GM21576 (cell line): ENCODE data around the gene SEMA3E.

Source experiments
- ATAC-seq: cut with Tn5 transposase; IDR thresholded peaks from one replicate; pipeline ENCODE4 v1.9.1; 2021; ENCODE audit warnings: mild to moderate bottlenecking, moderate library complexity; ENCODE audit not compliant: unreplicated experiment

SEMA3E gene

DNA sequence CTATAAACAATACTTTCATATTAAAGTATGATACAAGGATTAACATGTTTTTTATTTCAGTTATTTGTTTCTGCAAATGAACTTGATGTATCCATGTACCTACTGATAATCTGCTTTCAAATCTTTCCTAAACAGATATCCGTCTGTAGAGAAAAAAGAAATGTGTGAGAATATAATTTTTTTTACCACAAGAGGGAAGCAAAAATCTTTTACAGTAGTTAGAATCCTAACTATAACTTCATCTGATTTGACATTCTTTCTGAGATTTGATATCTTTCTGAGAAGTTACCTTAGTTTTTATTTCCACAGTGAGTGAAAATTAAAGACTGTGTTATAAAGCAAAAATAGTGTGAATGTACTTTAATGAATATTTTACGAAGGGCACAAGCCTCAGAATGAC, 282.3 kb downstream of the SEMA3E start:
- ATAC-seq, result no peak

DNA sequence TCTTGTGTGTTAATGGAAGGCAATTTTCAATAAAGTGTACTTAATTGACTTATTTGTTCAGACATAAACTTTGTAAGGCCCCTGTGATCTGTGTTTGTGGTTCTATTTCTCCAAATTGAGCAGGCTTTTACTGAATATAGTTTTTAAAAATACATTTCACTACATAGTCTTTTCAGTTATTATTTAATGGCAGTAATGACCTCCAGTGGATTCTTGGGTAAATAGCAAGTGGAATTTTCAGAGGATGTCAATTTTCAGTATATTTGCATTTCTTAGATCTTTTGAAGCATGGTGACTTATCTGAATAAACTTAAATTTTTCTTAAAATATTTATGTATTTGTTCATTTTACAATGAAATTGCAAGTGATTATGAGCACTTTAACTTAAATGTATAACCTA, 283.2 kb downstream of the SEMA3E start:
- no peak for ATAC-seq

DNA sequence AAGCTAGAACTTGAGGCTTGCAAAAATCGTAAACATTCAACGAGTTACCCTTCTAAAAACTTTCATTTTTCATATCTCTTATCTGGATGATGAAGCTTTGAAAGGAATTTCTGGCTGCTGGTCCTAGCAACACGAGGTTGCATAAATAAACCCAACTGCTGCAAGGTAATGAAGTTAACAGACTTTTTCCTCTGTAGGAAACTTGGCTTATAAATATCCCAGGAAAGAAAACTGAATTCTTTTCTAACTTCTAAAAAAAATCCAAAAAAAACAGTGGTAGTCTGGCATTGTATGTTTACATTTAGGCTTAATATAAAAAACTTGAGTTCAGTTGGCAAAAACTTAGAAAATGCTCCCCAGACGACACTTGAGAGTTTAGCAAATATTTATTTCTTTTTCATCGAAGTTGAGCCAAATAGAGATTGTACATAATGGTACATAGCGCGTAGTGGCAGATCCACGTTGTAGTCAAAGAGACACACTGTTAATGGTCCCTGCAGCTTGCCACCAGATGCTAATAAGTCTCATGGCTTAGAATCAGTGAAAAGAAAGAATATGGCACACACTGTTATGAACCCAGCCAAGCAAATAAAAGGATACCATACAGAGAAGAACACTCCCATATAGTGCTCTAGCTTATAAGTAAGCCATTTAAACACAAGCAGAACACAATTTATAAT, 285.9 kb downstream of the SEMA3E start:
- ATAC-seq, result no peak

DNA sequence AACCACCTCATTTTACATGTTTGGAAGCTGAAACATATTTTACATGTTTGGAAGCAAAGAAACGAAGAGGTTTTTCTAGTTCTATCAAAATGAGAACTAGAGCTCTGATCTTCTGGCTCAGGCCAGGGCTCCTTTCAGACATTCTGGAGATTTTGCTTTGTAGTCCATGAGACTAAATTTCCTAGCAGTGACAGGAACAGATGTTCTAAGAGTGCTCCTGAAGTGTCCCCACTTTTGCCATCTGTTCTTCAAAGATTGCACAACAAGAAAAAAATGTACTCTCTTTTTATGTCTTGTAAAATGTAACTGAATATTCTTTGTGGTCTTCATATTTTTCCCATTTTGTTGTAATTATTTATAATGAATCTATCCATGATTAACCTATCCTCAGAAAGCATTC, 289.8 kb downstream of the SEMA3E start:
- no peak for ATAC-seq

DNA sequence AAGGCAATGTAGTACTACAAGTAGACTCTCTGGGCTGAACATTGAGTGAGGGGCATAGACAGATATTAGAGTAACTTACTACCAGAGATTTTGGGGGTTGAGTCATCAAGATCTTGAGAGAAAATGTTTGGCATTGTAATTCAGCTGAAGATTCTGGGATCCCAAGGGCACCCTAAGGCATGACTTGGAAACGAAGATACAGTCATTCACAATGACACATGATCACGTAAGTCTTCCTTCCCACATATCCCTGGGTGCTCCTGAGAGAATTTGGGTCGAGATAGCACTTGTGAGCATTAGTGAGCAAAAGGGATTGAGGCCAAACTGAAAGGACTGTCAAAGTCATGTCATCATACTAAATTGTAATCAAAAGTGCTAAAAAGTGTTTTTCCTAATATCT, 293.8 kb downstream of the SEMA3E start:
- ATAC-seq, result no peak

DNA sequence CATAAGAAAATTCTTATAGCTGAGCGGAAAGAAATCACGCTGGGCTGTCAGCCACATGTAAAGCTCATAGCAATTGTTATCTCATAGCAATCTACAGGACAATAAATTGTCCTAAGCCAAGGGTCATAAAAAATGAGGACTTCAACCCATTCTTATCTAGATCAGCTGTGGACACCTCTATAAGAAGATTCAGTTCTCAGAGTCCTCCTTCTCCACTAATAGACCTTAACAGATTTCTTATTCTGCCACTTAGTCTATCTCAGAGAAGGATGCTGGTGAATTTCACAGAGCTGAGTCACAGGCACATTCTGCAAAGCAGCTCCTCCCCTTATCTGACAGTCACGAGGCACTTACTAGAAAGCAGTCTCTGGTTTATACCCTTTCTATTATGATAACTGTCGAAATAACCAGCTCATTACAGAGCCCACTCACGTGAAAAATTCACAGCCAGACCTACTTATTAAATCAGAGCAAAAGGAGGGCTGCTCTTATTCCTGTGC, 300.9 kb downstream of the SEMA3E start:
- ATAC-seq, result no peak

DNA sequence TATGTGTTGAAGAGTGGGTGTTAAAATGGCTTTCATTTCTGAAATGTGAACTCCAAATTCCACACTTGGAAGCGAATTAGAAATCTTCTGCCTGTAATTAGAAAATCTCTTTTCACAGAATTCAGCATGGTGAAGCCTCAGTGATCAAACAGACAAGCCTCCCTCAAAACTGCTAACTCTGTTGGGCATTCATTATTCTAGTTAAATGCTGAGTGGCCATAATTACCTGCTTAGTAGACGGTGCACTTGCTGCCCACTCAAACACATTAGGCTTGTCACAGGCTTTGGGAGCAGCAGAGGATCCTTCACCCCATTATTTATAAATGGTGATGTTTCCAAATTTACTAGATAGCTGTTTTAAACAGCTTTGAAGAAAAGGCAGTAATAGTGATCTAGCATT, 309.0 kb downstream of the SEMA3E start:
- no peak for ATAC-seq

DNA sequence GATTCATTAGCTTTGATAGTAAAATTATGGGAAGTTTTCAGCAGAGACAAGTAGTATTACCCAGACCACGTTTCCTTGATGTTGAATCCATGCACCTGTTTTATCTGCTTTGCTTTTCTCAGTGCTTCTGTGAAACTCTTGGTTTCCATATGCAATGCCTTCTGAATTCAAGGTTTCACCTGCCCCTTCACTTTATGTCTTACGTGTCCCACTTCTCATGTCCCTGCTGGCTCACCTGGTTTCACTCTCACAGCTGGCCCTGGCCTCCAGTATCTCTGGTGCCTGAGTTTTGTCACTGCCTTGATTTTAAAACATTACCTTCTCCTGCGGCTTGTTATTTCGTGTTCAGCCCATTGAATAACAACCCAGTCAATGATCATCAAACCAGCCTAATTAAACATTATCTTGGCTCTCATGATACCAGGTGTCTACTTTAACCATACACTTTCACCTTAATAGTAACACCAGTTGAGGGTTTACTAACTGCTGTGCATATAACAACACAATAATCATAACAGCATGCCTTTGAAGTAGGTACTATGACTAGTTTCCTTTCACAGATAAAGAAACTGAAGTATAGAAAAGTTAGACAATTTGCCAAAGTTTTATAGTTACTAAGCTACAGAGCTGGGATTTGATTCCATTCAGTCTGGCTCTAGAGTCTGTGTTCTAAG, 310.5 kb downstream of the SEMA3E start:
- ATAC-seq, result no peak

DNA sequence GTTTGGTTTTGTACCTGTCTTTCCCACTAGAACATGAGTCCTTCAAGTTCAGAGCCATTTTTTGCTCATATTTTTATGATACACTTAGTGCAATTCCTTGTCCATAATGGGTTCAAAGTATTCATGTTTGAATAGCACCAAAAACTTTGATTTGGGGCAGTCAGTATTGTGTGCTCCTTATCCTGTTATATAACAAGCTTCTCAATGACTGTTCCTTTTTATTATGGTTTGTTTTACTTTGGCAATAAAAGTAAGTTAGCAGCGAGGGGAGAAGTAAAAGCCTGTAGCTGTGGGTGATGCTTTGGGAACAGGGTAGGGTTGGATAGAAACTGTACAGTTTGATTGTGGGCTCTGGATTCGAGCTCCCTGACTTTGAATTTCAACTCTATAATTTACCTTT, 311.9 kb downstream of the SEMA3E start:
- no peak for ATAC-seq

DNA sequence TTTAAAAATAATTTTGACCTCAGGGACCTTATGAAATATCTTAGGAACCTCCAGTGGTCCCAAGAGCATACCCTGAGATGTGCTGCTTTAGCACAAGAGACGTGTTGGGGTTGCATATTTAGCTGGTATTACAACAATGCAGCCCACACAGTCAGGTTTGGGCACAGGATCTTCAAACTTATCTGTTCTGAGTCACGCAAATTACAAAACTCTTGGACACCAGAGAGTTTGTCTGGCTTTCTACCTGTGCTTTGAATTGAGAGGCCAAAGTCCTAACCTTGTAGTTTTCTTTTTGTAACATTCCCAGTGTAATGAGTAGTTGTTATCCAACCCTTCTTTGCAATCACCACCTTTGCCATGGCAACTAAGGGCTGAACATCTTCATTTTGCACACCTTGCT, 322.7 kb downstream of the SEMA3E start:
- ATAC-seq, result no peak

DNA sequence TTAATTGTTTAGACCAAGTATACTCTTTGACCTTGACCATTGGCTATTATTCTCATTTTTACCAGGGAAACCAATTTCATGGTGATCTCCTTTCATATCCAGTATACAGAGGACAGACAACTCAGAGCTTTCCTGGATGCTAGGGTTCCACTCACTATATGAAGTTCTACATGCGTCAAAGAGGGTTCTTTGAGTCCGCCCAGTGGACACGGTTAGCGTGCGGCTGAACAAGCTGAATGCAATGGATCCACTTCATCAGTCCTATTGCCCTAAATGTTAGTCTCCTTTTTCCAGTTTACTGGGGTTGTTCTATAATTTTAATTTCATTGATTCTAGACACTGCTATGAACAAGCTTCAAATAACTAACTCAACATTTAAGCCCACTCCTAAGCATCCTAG, 323.9 kb downstream of the SEMA3E start:
- ATAC-seq, result no peak

DNA sequence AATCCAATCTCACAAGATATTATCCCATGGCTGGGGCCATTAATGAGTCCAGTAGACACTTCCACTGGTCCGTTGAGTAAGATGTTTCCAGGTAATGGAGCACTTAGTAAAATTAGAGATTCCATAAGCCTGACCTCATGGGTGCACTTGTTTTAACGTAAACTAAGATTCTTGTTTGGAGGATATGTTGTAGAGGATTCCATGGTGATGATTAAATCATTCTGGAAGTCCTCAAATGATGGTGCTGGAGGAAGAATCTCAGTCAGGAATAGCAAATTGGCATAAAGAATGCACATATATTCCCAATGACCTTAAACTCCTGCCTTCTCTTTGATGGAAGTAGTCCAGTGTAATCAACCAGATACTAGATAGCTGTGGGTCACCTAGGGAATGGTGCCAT, 324.3 kb downstream of the SEMA3E start:
- ATAC-seq, result no peak

DNA sequence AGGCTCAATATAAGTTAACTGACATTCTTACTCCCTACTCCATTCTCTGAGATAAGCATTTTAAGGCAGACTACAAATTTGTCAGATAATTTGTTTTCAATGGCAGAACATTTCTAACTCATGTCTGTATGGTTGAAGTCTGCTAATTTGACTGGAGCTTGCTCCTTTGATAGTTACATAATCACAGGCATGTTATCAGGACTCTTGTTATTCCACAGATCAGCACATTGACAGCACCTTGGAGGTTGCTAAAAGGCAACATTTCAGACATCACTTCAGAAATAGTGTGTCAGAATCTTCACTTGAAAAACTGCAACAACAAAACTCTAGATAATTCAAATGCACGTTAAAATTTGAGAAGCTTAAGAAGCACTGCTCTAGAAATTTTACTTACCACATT, 327.9 kb downstream of the SEMA3E start:
- ATAC-seq, result no peak

DNA sequence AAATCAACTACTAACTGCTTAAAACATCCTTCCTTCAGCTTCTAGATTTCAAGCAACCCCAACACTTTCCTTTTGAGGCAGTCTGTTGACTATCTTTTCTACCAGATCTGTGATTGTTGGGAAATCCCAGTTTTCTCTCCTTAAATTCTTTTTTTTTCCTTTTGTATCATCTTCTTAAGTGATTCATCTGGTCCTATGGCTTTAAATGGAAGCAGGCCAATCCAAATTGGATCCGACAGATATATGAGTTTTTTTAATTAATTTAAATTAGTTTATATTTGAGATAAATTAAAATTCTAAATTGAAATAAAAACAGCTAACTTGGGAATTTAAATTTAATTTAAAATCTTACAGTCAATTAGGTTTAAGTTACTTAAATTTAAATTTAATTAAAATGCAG, 335.0 kb downstream of the SEMA3E start:
- ATAC-seq, result no peak
